Vagina (tissue), 2 donors: ENCODE results near the gene CRIP2.

Experiments
- POLR2AphosphoS5 ChIP-seq, 2 donors: sonication (generic); formaldehyde crosslinking; IDR thresholded peaks; one replicate each; pipeline ENCODE4 v1.9.0; 2017; ENCODE audit warnings: antibody characterized with exemption in 2 of 2, mild to moderate bottlenecking in 2 of 2, low read depth in 1 of 2; ENCODE audit not compliant: insufficient read depth in 1 of 2
- TF ChIP-seq, protein P1 (sequence below), 3 experiments: fragments of 450-650 bp in 2 of 3; fragments of 200-600 bp in 1 of 3; sonication (generic) in 1 of 3; IDR thresholded peaks; one replicate each; pipeline ENCODE4 v1.5.1; 2017 to 2019; ENCODE audit warnings: antibody characterized with exemption in 3 of 3, mild to moderate bottlenecking in 2 of 3, moderate library complexity in 2 of 3

GRCh38 chr14:105469456-105470349, 4.9 kb upstream of the CRIP2 start:
- TF ChIP-seq, protein P1, sequence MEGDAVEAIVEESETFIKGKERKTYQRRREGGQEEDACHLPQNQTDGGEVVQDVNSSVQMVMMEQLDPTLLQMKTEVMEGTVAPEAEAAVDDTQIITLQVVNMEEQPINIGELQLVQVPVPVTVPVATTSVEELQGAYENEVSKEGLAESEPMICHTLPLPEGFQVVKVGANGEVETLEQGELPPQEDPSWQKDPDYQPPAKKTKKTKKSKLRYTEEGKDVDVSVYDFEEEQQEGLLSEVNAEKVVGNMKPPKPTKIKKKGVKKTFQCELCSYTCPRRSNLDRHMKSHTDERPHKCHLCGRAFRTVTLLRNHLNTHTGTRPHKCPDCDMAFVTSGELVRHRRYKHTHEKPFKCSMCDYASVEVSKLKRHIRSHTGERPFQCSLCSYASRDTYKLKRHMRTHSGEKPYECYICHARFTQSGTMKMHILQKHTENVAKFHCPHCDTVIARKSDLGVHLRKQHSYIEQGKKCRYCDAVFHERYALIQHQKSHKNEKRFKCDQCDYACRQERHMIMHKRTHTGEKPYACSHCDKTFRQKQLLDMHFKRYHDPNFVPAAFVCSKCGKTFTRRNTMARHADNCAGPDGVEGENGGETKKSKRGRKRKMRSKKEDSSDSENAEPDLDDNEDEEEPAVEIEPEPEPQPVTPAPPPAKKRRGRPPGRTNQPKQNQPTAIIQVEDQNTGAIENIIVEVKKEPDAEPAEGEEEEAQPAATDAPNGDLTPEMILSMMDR (IDR thresholded peaks at IDR 0.05): no peak
- TF ChIP-seq POLR2AphosphoS5 (IDR thresholded peaks at IDR 0.05; ENCODE audit: insufficient read depth in 1 of 2, low read depth in 1 of 2): no peak
